ENCODE measurements around the gene SCFD2.

DNA sequence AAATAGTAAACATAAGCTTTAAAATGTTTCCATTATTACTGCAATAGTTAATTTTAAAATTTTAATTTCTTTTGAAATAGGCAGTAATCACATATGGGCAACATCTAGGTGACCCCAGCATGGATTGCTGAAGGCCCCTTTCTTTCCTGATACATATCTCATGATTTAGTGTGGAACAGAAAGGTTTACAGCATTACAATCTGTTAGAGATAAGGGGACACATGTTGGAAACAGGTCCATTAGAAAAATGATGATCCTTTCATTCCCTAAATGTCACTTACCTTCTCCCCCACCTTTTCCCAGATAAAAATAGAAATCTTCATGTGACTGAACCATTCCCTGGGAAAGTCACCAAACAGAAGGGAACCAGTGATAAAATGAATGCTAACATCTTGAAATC lies 413.3 kb downstream of the SCFD2 start:
- no peak for TF ChIP-seq CTCF (IDR thresholded peaks at IDR 0.05; ENCODE audit: borderline replicate concordance, extremely low read depth, low read length, poor library complexity, severe bottlenecking)
- no peak for TF ChIP-seq EZH2 (IDR thresholded peaks at IDR 0.05; ENCODE audit: borderline replicate concordance, low read depth, low read length, severe bottlenecking)

Measured in DND-41 (cell line).